A549 (cell line): Measurements from ENCODE around the gene THUMPD3. TPM values are rescaled to one million over a fixed set of nuclear protein-coding genes. Genes with fewer than 3 reads are reported as not detected.

Experiments
- ATAC-seq, 2 experiments: fragments of 200-7000 bp in 1 of 2; fragments of >200 bp in 1 of 2; cut with Nextera tagmentation in 1 of 2; cut with Tn5 transposase in 1 of 2; 3 replicates each; pipeline versions ENCODE4 v1.8.0 to v1.9.1; 2018 to 2020; ENCODE audit warnings: mild to moderate bottlenecking in 1 of 2, moderate library complexity in 1 of 2
- CTCF ChIA-PET: fragments of 300-600 bp; sonication (Branson Sonifier 250); formaldehyde crosslinking; extraction: SDS; loops from one replicate; lab custom pipeline; 2021; ENCODE audit warnings: antibody characterized with exemption, inconsistent platforms; lab: Yijun Ruan, JAX
- POLR2A ChIA-PET: fragments of 350-600 bp; formaldehyde crosslinking; extraction: SDS; loops from one replicate; lab custom pipeline; 2021; ENCODE audit warnings: antibody characterized with exemption, inconsistent platforms; lab: Yijun Ruan, JAX
- DNase-seq, 2 experiments: peaks; one replicate each; pipeline versions ENCODE4 v3.0.0 to v3.0.0-alpha.2; 2011 to 2016; ENCODE audit warnings: low read depth in 1 of 2, low spot score in 1 of 2
- FAIRE-seq: peaks from 2 replicates; lab custom pipeline; 2011; peaks lifted over from hg19 to GRCh38; lab: Jason Lieb, UNC
- H3K27ac ChIP-seq, 2 experiments: fragments of >200 bp; sonication (Bioruptor Twin); formaldehyde crosslinking; 3 replicates each; pipeline ENCODE4 v1.5.1; 2016 to 2017
- H3K4me1 ChIP-seq: fragments of >200 bp; sonication (Bioruptor Twin); formaldehyde crosslinking; 3 replicates; pipeline ENCODE4 v1.6.1; 2016
- H3K4me2 ChIP-seq: fragments of >200 bp; sonication (Bioruptor Twin); formaldehyde crosslinking; 3 replicates; pipeline ENCODE4 v1.6.1; 2016
- H3K4me3 ChIP-seq: fragments of >200 bp; sonication (Bioruptor Twin); formaldehyde crosslinking; 3 replicates; pipeline ENCODE4 v1.5.1; 2016
- H3K9me3 ChIP-seq: fragments of >200 bp; sonication (Bioruptor Twin); formaldehyde crosslinking; 3 replicates; pipeline ENCODE4 v1.6.1; 2016
- BHLHE40 ChIP-seq: IDR thresholded peaks from 2 replicates; pipeline ENCODE4 v1.6.1; 2012; ENCODE audit warnings: low read depth, low read length, inconsistent platforms
- CBX8 ChIP-seq: fragments of 200-600 bp; sonication (generic); IDR thresholded peaks from 2 replicates; pipeline ENCODE4 v1.6.1; 2016
- CEBPB ChIP-seq, 2 experiments: fragments of >200 bp in 1 of 2; sonication (Bioruptor Twin) in 1 of 2; formaldehyde crosslinking in 1 of 2; IDR thresholded peaks; 2 replicates each; pipeline ENCODE4 v1.6.1; 2012 to 2016
- CHD2 ChIP-seq: fragments of 150-350 bp; IDR thresholded peaks from 2 replicates; pipeline ENCODE4 v1.6.1; 2014; ENCODE audit warnings: low read length; ENCODE audit not compliant: partially characterized antibody
- CHD4 ChIP-seq: fragments of 200-600 bp; sonication (generic); IDR thresholded peaks from 2 replicates; pipeline ENCODE4 v1.6.1; 2016; ENCODE audit warnings: antibody characterized with exemption, mild to moderate bottlenecking, borderline replicate concordance
- EHF ChIP-seq: fragments of 250-450 bp; sonication (Bioruptor Pico); IDR thresholded peaks from 2 replicates; pipeline ENCODE4 v1.5.0; 2020; ENCODE audit warnings: mild to moderate bottlenecking
- EHMT2 ChIP-seq: fragments of 200-600 bp; sonication (generic); IDR thresholded peaks from 2 replicates; pipeline ENCODE4 v1.6.1; 2016; ENCODE audit warnings: antibody characterized with exemption, low read depth, mild to moderate bottlenecking, moderate library complexity
- FOSB ChIP-seq: fragments of 250-450 bp; sonication (Bioruptor Pico); IDR thresholded peaks from 2 replicates; pipeline ENCODE4 v1.5.0; 2020; ENCODE audit warnings: mild to moderate bottlenecking, moderate library complexity
- GATA3 ChIP-seq: IDR thresholded peaks from 2 replicates; pipeline ENCODE4 v1.6.1; 2012; ENCODE audit warnings: borderline replicate concordance
- JUN ChIP-seq, 2 experiments: fragments of >200 bp; sonication (Bioruptor Twin); formaldehyde crosslinking; IDR thresholded peaks; 2 replicates in 1 of 2; 3 replicates in 1 of 2; pipeline ENCODE4 v1.6.1; 2016 to 2017
- KDM5A ChIP-seq: fragments of 200-600 bp; sonication (generic); IDR thresholded peaks from 2 replicates; pipeline ENCODE4 v1.6.1; 2016; ENCODE audit warnings: antibody characterized with exemption, mild to moderate bottlenecking
- MAFK ChIP-seq: fragments of 450-650 bp; IDR thresholded peaks from 2 replicates; pipeline ENCODE4 v1.6.1; 2014; ENCODE audit not compliant: partially characterized antibody
- MAZ ChIP-seq: fragments of 150-350 bp; IDR thresholded peaks from 2 replicates; pipeline ENCODE4 v1.6.1; 2014; ENCODE audit warnings: antibody characterized with exemption, low read depth, low read length, borderline replicate concordance
- MYC ChIP-seq: IDR thresholded peaks from 2 replicates; pipeline ENCODE4 v1.6.1; 2012; ENCODE audit warnings: mild to moderate bottlenecking, inconsistent platforms, low read length, improper control_type of control experiment, borderline replicate concordance
- POLR2A ChIP-seq: IDR thresholded peaks from 2 replicates; pipeline ENCODE4 v1.6.1; 2012; ENCODE audit warnings: mild to moderate bottlenecking, low read length
- RAD21 ChIP-seq, 2 experiments: fragments of >200 bp in 1 of 2; sonication (Bioruptor Twin) in 1 of 2; formaldehyde crosslinking in 1 of 2; IDR thresholded peaks in 1 of 2; conservative IDR thresholded peaks in 1 of 2; 2 replicates in 1 of 2; 3 replicates in 1 of 2; pipeline ENCODE4 v1.6.1; 2012 to 2018; ENCODE audit warnings: inconsistent platforms in 1 of 2
- RCOR1 ChIP-seq: fragments of 150-350 bp; IDR thresholded peaks from 2 replicates; pipeline ENCODE4 v1.6.1; 2014; ENCODE audit warnings: antibody characterized with exemption, low read length, low read depth
- SMC3 ChIP-seq: fragments of >200 bp; sonication (Bioruptor Twin); formaldehyde crosslinking; IDR thresholded peaks from 3 replicates; pipeline ENCODE4 v1.6.1; 2018; ENCODE audit warnings: inconsistent platforms
- SREBF2 ChIP-seq: fragments of 450-650 bp; IDR thresholded peaks from 2 replicates; pipeline ENCODE4 v1.6.1; 2014; ENCODE audit warnings: mild to moderate bottlenecking, moderate library complexity
- ZC3H11A ChIP-seq: fragments of 450-650 bp; IDR thresholded peaks from 2 replicates; pipeline ENCODE4 v1.6.1; 2014; ENCODE audit warnings: antibody characterized with exemption, mild to moderate bottlenecking
- ZSCAN20 ChIP-seq: fragments of 250-450 bp; sonication (Bioruptor Pico); IDR thresholded peaks from 2 replicates; pipeline ENCODE4 v1.8.0; 2022; ENCODE audit warnings: mild to moderate bottlenecking, moderate library complexity
- WGBS: methylation state at CpG from one replicate; pipeline ENCODE4 v1.1.6; 2017; ENCODE audit errors: missing lambda C conversion rate; 5-methylcytosine and 5-hydroxymethylcytosine counted together
- polyA plus RNA-seq, 4 experiments: library from polyadenylated mRNA; depleted of rRNA in 3 of 4; stranded (reverse); fragments of >200 nt; fragmentation: RNase III in 1 of 4; extraction: RNeasy Plus Mini Kit Qiagen cat#74134 plus additional on column Dnase treatment in 1 of 4; gene quantifications; 2 replicates in 3 of 4; 3 replicates in 1 of 4; pipeline ENCODE4 v1.2.3, GENCODE V29; 2011 to 2017
- TF ChIP-seq, protein P1 (sequence below): fragments of >200 bp; sonication (Bioruptor Twin); formaldehyde crosslinking; IDR thresholded peaks from 3 replicates; pipeline ENCODE4 v1.6.1; 2016
- TF ChIP-seq, protein P2 (sequence below): IDR thresholded peaks from 2 replicates; pipeline ENCODE4 v1.6.1; 2012
- TF ChIP-seq, protein P3 (sequence below): IDR thresholded peaks from 2 replicates; pipeline ENCODE4 v1.6.1; 2012; ENCODE audit warnings: low read depth, borderline replicate concordance
- TF ChIP-seq, protein P4 (sequence below): fragments of 250-450 bp; sonication (Bioruptor Pico); IDR thresholded peaks from 2 replicates; pipeline ENCODE4 v1.5.0; 2021; ENCODE audit warnings: mild to moderate bottlenecking, moderate library complexity, borderline replicate concordance
- TF ChIP-seq, protein P5 (sequence below): fragments of 200-600 bp; sonication (generic); IDR thresholded peaks from 2 replicates; pipeline ENCODE4 v1.6.1; 2016; ENCODE audit warnings: antibody characterized with exemption, mild to moderate bottlenecking, moderate library complexity
- TF ChIP-seq, protein P6 (sequence below): IDR thresholded peaks from 2 replicates; pipeline ENCODE4 v1.6.1; 2012
- TF ChIP-seq, protein P7 (sequence below): fragments of 450-650 bp; IDR thresholded peaks from 2 replicates; pipeline ENCODE4 v1.6.1; 2014; ENCODE audit warnings: antibody characterized with exemption

THUMPD3 gene
- polyA plus RNA-seq, 2 of the 4 experiments (the other 2 are of a cell fraction), result 53.9 to 86.0 TPM

DNA sequence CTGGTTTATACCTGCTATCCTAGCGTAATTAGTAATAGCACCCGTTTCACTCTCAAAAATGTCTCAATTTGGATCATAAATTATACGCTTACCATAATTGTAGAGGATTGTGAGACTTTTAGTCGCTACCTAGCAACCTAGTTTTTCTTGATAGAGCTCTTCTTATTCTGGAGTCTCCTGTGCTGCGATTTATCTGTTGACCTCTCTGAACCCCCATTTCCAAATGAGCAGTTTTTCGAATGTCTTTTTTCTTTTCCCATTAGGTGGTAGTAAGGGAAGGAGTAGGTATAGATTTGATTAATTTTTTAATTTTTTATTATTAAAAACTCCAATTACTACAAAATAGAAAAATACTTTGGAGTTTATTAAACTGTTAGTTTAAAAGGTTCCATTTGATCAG is 45.2 kb downstream of the THUMPD3 start:
- Histone ChIP-seq H3K9me3 (0 out of 3 replicates have a peak, but pooled peaks cover 6% of the 10 kb centered on the region), H3K4me1 (peaks cover 60% of the 10 kb centered on the region), H3K27ac (no peak overlapping the region), H3K4me2 (no peak overlapping the region), H3K4me3 (no peak overlapping the region)
- TF ChIP-seq CHD2 (no peak), CHD4 (no peak), BHLHE40 (no peak), MYC (no peak), SREBF2 (no peak), MAFK (no peak), CBX8 (no peak), EHMT2 (no peak), KDM5A (no peak), JUN (IDR thresholded peaks at IDR 0.05) (no peak), MAZ (no peak), POLR2A (no peak), FOSB (CRISPR knock-in tag) (no peak), RAD21 (conservative IDR thresholded peaks at IDR 0.05 in 1 of 2, IDR thresholded peaks at IDR 0.05 in 1 of 2) (no peak)
- TF ChIP-seq, protein P1, sequence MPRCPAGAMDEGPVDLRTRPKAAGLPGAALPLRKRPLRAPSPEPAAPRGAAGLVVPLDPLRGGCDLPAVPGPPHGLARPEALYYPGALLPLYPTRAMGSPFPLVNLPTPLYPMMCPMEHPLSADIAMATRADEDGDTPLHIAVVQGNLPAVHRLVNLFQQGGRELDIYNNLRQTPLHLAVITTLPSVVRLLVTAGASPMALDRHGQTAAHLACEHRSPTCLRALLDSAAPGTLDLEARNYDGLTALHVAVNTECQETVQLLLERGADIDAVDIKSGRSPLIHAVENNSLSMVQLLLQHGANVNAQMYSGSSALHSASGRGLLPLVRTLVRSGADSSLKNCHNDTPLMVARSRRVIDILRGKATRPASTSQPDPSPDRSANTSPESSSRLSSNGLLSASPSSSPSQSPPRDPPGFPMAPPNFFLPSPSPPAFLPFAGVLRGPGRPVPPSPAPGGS, result no peak
- TF ChIP-seq, protein P2, sequence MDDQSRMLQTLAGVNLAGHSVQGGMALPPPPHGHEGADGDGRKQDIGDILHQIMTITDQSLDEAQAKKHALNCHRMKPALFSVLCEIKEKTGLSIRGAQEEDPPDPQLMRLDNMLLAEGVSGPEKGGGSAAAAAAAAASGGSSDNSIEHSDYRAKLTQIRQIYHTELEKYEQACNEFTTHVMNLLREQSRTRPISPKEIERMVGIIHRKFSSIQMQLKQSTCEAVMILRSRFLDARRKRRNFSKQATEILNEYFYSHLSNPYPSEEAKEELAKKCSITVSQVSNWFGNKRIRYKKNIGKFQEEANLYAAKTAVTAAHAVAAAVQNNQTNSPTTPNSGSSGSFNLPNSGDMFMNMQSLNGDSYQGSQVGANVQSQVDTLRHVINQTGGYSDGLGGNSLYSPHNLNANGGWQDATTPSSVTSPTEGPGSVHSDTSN, result no peak
- TF ChIP-seq, protein P3, sequence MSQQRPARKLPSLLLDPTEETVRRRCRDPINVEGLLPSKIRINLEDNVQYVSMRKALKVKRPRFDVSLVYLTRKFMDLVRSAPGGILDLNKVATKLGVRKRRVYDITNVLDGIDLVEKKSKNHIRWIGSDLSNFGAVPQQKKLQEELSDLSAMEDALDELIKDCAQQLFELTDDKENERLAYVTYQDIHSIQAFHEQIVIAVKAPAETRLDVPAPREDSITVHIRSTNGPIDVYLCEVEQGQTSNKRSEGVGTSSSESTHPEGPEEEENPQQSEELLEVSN, result no peak
- TF ChIP-seq, protein P4, sequence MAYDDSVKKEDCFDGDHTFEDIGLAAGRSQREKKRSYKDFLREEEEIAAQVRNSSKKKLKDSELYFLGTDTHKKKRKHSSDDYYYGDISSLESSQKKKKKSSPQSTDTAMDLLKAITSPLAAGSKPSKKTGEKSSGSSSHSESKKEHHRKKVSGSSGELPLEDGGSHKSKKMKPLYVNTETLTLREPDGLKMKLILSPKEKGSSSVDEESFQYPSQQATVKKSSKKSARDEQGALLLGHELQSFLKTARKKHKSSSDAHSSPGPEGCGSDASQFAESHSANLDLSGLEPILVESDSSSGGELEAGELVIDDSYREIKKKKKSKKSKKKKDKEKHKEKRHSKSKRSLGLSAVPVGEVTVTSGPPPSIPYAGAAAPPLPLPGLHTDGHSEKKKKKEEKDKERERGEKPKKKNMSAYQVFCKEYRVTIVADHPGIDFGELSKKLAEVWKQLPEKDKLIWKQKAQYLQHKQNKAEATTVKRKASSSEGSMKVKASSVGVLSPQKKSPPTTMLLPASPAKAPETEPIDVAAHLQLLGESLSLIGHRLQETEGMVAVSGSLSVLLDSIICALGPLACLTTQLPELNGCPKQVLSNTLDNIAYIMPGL, result no peak
- POLR2A ChIA-PET, result interaction anchor here (1.0 kb wide), 1 partner anchor 11 kb away, joined by 4 read pairs; no protein-coding TSS in a partner anchor
- ATAC-seq (no peak), FAIRE-seq (no peak), DNase-seq (no peak)
- WGBS, result 94% methylated on average over 6 of the region's 6 CpGs
- CTCF ChIA-PET, result no interaction called here

DNA sequence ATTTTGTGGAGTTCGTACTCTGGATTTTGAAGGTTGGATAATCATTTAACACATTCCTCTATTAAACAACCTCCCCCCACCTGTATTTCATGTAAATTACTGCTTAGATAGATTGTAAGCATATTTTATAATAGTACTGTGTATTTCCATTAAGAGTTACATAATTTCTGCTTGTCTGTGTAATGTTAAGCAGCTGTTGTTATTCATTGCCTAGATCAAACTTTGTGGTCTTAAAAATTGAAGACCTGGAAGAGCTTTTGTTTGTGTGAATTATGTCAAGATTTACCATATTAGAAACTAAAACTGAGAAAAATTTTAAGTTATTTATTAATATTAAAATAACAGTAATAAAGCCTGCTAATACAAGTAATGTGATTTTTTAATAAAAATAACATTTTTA is 45.7 kb downstream of the THUMPD3 start:
- no peak overlapping the region for H3K4me2 ChIP-seq
- 0 out of 3 replicates have a peak, but pooled peaks cover 6% of the 10 kb centered on the region for H3K9me3 ChIP-seq
- no peak overlapping the region for H3K27ac ChIP-seq
- peaks cover 60% of the 10 kb centered on the region for H3K4me1 ChIP-seq
- FAIRE-seq (no peak), ATAC-seq (no peak), DNase-seq (no peak)
- ChIA-PET CTCF (interaction anchor here (0.8 kb wide), 1 partner anchor 9 kb away, joined by 4 read pairs; no protein-coding TSS in a partner anchor), POLR2A (interaction anchor here (0.6 to 1.0 kb wide), 2 partner anchors 10 to 12 kb away, joined by 3 to 4 read pairs; no protein-coding TSS in a partner anchor)
- H3K4me3 ChIP-seq, result no peak overlapping the region
- WGBS, result 92% methylated on average over 1 of the region's 1 CpG
- TF ChIP-seq ZSCAN20 (CRISPR knock-in tag) (no peak), FOSB (CRISPR knock-in tag) (no peak), ZC3H11A (no peak), SMC3 (no peak), BHLHE40 (no peak), KDM5A (no peak), RCOR1 (no peak), MAFK (no peak), CEBPB (IDR thresholded peaks at IDR 0.05) (no peak), GATA3 (no peak), EHF (no peak)
- TF ChIP-seq, protein P5, sequence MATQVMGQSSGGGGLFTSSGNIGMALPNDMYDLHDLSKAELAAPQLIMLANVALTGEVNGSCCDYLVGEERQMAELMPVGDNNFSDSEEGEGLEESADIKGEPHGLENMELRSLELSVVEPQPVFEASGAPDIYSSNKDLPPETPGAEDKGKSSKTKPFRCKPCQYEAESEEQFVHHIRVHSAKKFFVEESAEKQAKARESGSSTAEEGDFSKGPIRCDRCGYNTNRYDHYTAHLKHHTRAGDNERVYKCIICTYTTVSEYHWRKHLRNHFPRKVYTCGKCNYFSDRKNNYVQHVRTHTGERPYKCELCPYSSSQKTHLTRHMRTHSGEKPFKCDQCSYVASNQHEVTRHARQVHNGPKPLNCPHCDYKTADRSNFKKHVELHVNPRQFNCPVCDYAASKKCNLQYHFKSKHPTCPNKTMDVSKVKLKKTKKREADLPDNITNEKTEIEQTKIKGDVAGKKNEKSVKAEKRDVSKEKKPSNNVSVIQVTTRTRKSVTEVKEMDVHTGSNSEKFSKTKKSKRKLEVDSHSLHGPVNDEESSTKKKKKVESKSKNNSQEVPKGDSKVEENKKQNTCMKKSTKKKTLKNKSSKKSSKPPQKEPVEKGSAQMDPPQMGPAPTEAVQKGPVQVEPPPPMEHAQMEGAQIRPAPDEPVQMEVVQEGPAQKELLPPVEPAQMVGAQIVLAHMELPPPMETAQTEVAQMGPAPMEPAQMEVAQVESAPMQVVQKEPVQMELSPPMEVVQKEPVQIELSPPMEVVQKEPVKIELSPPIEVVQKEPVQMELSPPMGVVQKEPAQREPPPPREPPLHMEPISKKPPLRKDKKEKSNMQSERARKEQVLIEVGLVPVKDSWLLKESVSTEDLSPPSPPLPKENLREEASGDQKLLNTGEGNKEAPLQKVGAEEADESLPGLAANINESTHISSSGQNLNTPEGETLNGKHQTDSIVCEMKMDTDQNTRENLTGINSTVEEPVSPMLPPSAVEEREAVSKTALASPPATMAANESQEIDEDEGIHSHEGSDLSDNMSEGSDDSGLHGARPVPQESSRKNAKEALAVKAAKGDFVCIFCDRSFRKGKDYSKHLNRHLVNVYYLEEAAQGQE, result no peak
- TF ChIP-seq, protein P6, sequence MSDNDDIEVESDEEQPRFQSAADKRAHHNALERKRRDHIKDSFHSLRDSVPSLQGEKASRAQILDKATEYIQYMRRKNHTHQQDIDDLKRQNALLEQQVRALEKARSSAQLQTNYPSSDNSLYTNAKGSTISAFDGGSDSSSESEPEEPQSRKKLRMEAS, result no peak
- TF ChIP-seq, protein P7, sequence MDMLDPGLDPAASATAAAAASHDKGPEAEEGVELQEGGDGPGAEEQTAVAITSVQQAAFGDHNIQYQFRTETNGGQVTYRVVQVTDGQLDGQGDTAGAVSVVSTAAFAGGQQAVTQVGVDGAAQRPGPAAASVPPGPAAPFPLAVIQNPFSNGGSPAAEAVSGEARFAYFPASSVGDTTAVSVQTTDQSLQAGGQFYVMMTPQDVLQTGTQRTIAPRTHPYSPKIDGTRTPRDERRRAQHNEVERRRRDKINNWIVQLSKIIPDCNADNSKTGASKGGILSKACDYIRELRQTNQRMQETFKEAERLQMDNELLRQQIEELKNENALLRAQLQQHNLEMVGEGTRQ, result no peak
- TF ChIP-seq, protein P2, result no peak
